PFSK-1 (cell line): ENCODE measurements around the gene ABCG1.

Experiments used
- FOXP2 ChIP-seq: optimal IDR thresholded peaks from 2 replicates; pipeline ENCODE3; 2011; ENCODE audit warnings: borderline replicate concordance, control low read depth, inconsistent platforms; ENCODE audit not compliant: insufficient read depth; ENCODE audit errors: extremely low read length, extremely low read depth
- POLR2AphosphoS5 ChIP-seq: IDR thresholded peaks from 2 replicates; pipeline ENCODE4 v1.6.1; 2012; ENCODE audit warnings: low read depth, mild to moderate bottlenecking, control low read depth, low read length, moderate library complexity
- REST ChIP-seq, 2 experiments: IDR thresholded peaks; 2 replicates each; pipeline versions ENCODE4 v1.6.1 to v1.8.0; 2011 to 2012; ENCODE audit warnings: low read depth in 2 of 2, low read length in 2 of 2, control low read depth in 1 of 2, inconsistent platforms in 1 of 2, mild to moderate bottlenecking in 1 of 2, moderate library complexity in 1 of 2; ENCODE audit not compliant: insufficient read depth in 1 of 2
- SIN3A ChIP-seq: IDR thresholded peaks from 2 replicates; pipeline ENCODE4 v1.6.1; 2012; ENCODE audit warnings: mild to moderate bottlenecking, low read length, moderate library complexity, borderline replicate concordance; ENCODE audit not compliant: insufficient read depth
- TAF1 ChIP-seq: IDR thresholded peaks from 2 replicates; pipeline ENCODE4 v1.6.1; 2012; ENCODE audit warnings: low read length, control low read depth, borderline replicate concordance; ENCODE audit not compliant: insufficient read depth

The ABCG1 gene

GRCh38 chr21:42243026-42243425 lies 24.1 kb downstream of the ABCG1 start:
- TF ChIP-seq SIN3A = no peak

- TF ChIP-seq POLR2AphosphoS5 (no peak), REST (IDR thresholded peaks at IDR 0.05; ENCODE audit: insufficient read depth in 1 of 2, low read depth in 2 of 2, low read length in 2 of 2) (no peak), FOXP2 (no peak), TAF1 (no peak), SIN3A (no peak)
These were observed 26.6 kb downstream of the ABCG1 start for GRCh38 chr21:42245331-42246193.

GRCh38 chr21:42247716-42248115 lies 28.8 kb downstream of the ABCG1 start:
- TF ChIP-seq TAF1 = no peak
- no peak for TF ChIP-seq SIN3A
- TF ChIP-seq FOXP2 = no peak
- TF ChIP-seq POLR2AphosphoS5 = no peak
- TF ChIP-seq REST (IDR thresholded peaks at IDR 0.05; ENCODE audit: insufficient read depth in 1 of 2, low read depth in 2 of 2, low read length in 2 of 2) = no peak

- TF ChIP-seq TAF1 = no peak
- TF ChIP-seq POLR2AphosphoS5 = no peak
- TF ChIP-seq SIN3A = no peak
These were observed 29.3 kb downstream of the ABCG1 start for GRCh38 chr21:42248241-42248640.

GRCh38 chr21:42248783-42249597 lies 30.1 kb downstream of the ABCG1 start:
- TF ChIP-seq SIN3A (no peak), FOXP2 (no peak), TAF1 (no peak), REST (IDR thresholded peaks at IDR 0.05; ENCODE audit: insufficient read depth in 1 of 2, low read depth in 2 of 2, low read length in 2 of 2) (no peak), POLR2AphosphoS5 (no peak)

- TF ChIP-seq TAF1 (no peak), REST (IDR thresholded peaks at IDR 0.05; ENCODE audit: insufficient read depth in 1 of 2, low read depth in 2 of 2, low read length in 2 of 2) (no peak), FOXP2 (no peak), POLR2AphosphoS5 (no peak), SIN3A (no peak)
These were observed 31.8 kb downstream of the ABCG1 start for GRCh38 chr21:42250422-42251403.
